Body of pancreas (tissue), 4 donors: ENCODE measurements around the gene LIPC. TPM values are rescaled to one million over a fixed set of nuclear protein-coding genes. Genes with fewer than 3 reads are reported as not detected.
A peak's percentile ranks its signal among the peaks of the same experiment; 100 is the strongest.

Source experiments
- ATAC-seq: fragments of 150-250 bp; one replicate; pipeline ENCODE4 v1.9.1; 2016
- DNase-seq, 4 donors: peaks; one replicate each; pipeline ENCODE4 v3.0.0-alpha.2; 2019
- H3K27ac ChIP-seq, 4 donors: fragments of 200-600 bp; sonication (generic); 1 replicate in 3 of 4; 2 replicates in 1 of 4; pipeline versions ENCODE4 v1.5.1 to v1.6.1; 2016 to 2019; ENCODE audit warnings: mild to moderate bottlenecking in 1 of 4, mixed read lengths in 1 of 4, moderate library complexity in 1 of 4
- H3K27me3 ChIP-seq, 2 donors: fragments of 200-600 bp; sonication (generic); one replicate each; pipeline ENCODE4 v1.6.0; 2016; ENCODE audit warnings: mild to moderate bottlenecking in 1 of 2
- H3K36me3 ChIP-seq, 2 donors: fragments of 200-600 bp; sonication (generic); replicated peaks in 1 of 2; 2 replicates each; pipeline ENCODE4 v1.5.1; 2016; ENCODE audit warnings: low read depth in 2 of 2; ENCODE audit not compliant: insufficient read depth in 1 of 2
- H3K4me1 ChIP-seq: fragments of 200-600 bp; sonication (generic); one replicate; pipeline ENCODE4 v1.6.0; 2016
- H3K4me3 ChIP-seq, 2 donors: fragments of 200-600 bp; sonication (generic); 1 replicate in 1 of 2; 2 replicates in 1 of 2; pipeline ENCODE4 v1.5.1; 2016 to 2019
- H3K9me3 ChIP-seq, 3 donors: fragments of 200-600 bp; sonication (generic); 1 replicate in 2 of 3; 2 replicates in 1 of 3; pipeline ENCODE4 v1.5.1; 2016
- CTCF ChIP-seq, 7 experiments: fragments of 450-650 bp in 4 of 7; fragments of 200-600 bp in 3 of 7; sonication (generic) in 3 of 7; IDR thresholded peaks; one replicate each; pipeline ENCODE4 v1.5.1; 2016 to 2019; ENCODE audit warnings: antibody characterized with exemption in 7 of 7
- POLR2A ChIP-seq, 3 donors: fragments of 450-650 bp; IDR thresholded peaks; one replicate each; pipeline ENCODE4 v1.6.1; 2016; ENCODE audit warnings: antibody characterized with exemption in 3 of 3, mild to moderate bottlenecking in 2 of 3
- WGBS, 2 donors: methylation state at CpG; one replicate each; pipeline ENCODE4 v1.1.5; 2017; 5-methylcytosine and 5-hydroxymethylcytosine counted together
- intact Hi-C: fragments of 100-400 bp; cut with DNase I; formaldehyde crosslinking; loops from one replicate; pipeline ENCODE4 v1.15.1; 2023
- total RNA-seq, 2 donors: library from RNA; depleted of rRNA; stranded (reverse); fragments of >200 nt; gene quantifications; one replicate each; pipeline ENCODE4 v1.1.0, GENCODE V29; 2016

Gene LIPC
- total RNA-seq, 2 donors from 2014 or later: 1.6 to 2.3 TPM

GRCh38 chr15:58513726-58514336, 82.0 kb downstream of the LIPC start:
- 81 to 84% methylated on average over 10 of the region's 10 CpGs for WGBS, 2 donors
- intact Hi-C loops: no loop called here
- DNase-seq (no peak), ATAC-seq (no peak)
- TF ChIP-seq CTCF (IDR thresholded peaks at IDR 0.05): no peak
- no peak for TF ChIP-seq POLR2A (IDR thresholded peaks at IDR 0.05)
- Histone ChIP-seq H3K27ac (no peak overlapping the region), H3K36me3 (no peaks in the 10 kb centered on the region), H3K4me3 (no peak overlapping the region), H3K27me3 (no peaks in the 10 kb centered on the region), H3K4me1 (no peaks in the 10 kb centered on the region), H3K9me3 (no peaks in the 10 kb centered on the region)

GRCh38 chr15:58515807-58516206, 84.0 kb downstream of the LIPC start:
- WGBS, 2 donors: 69 to 86% methylated on average over 8 of the region's 8 CpGs
- H3K4me3 ChIP-seq: no peak overlapping the region
- H3K36me3 ChIP-seq: no peaks in the 10 kb centered on the region
- no peaks in the 10 kb centered on the region for H3K9me3 ChIP-seq
- TF ChIP-seq CTCF (IDR thresholded peaks at IDR 0.05) (no peak), POLR2A (IDR thresholded peaks at IDR 0.05) (no peak)
- H3K4me1 ChIP-seq: peaks cover under 1% of the 10 kb centered on the region
- ATAC-seq (no peak), DNase-seq (peak in 1 of 4 donors; percentile 28)
- intact Hi-C loops: no loop called here
- H3K27ac ChIP-seq: no peak overlapping the region
- H3K27me3 ChIP-seq: no peaks in the 10 kb centered on the region

GRCh38 chr15:58517252-58517681, 85.5 kb downstream of the LIPC start:
- Histone ChIP-seq H3K9me3 (no peaks in the 10 kb centered on the region), H3K27me3 (no peaks in the 10 kb centered on the region), H3K27ac (peak overlapping the region in 1 of 4 donors; percentile 51), H3K36me3 (no peaks in the 10 kb centered on the region), H3K4me1 (peaks cover 13% of the 10 kb centered on the region), H3K4me3 (no peak overlapping the region)
- intact Hi-C loops: no loop called here
- WGBS, 2 donors: 75 to 89% methylated on average over 2 to 3 of the region's 3 CpGs
- ATAC-seq (no peak), DNase-seq (no peak)
- no peak for TF ChIP-seq POLR2A (IDR thresholded peaks at IDR 0.05)

GRCh38 chr15:58517682-58518525, 86.1 kb downstream of the LIPC start:
- Histone ChIP-seq H3K36me3 (no peaks in the 10 kb centered on the region), H3K27ac (peak overlapping the region in 1 of 4 donors; percentile 51), H3K4me1 (peaks cover 15% of the 10 kb centered on the region), H3K4me3 (no peak overlapping the region), H3K27me3 (no peaks in the 10 kb centered on the region), H3K9me3 (no peaks in the 10 kb centered on the region)
- ATAC-seq (no peak), DNase-seq (peak in 1 of 4 donors; percentile 33)
- TF ChIP-seq CTCF (IDR thresholded peaks at IDR 0.05): no peak
- TF ChIP-seq POLR2A (IDR thresholded peaks at IDR 0.05): no peak
- intact Hi-C loops: no loop called here
- 72 to 84% methylated on average over 9 of the region's 9 CpGs for WGBS, 2 donors

GRCh38 chr15:58518626-58519025, 86.8 kb downstream of the LIPC start:
- Histone ChIP-seq H3K4me3 (no peak overlapping the region), H3K27me3 (no peaks in the 10 kb centered on the region), H3K27ac (peak overlapping the region in 1 of 4 donors; percentile 51), H3K4me1 (peaks cover 16% of the 10 kb centered on the region), H3K9me3 (no peaks in the 10 kb centered on the region), H3K36me3 (no peaks in the 10 kb centered on the region)
- WGBS, 2 donors: 62 to 71% methylated on average over 7 to 8 of the region's 8 CpGs
- intact Hi-C loops: no loop called here
- DNase-seq (no peak), ATAC-seq (no peak)
- TF ChIP-seq CTCF (IDR thresholded peaks at IDR 0.05) (no peak), POLR2A (IDR thresholded peaks at IDR 0.05) (no peak)
